OCI-LY1 (cell line): Measurements from ENCODE around the gene FARSB.

ENCODE experiments used
- H2AFZ ChIP-seq: fragments of 200-600 bp; sonication (generic), shearing (Covaris generic); 2 replicates; pipeline ENCODE4 v1.6.0; 2014; ENCODE audit warnings: antibody characterized with exemption, mild to moderate bottlenecking, low read length
- H3F3A ChIP-seq: fragments of 200-600 bp; sonication (generic), shearing (Covaris generic); 2 replicates; pipeline ENCODE4 v1.6.0; 2014; ENCODE audit warnings: mild to moderate bottlenecking, antibody characterized with exemption, low read length, moderate library complexity; ENCODE audit not compliant: insufficient read depth
- H3K27ac ChIP-seq: fragments of 200-600 bp; sonication (generic); 2 replicates; pipeline ENCODE4 v1.5.1; 2014; ENCODE audit warnings: low read length, mixed run types, mild to moderate bottlenecking, low read depth; ENCODE audit not compliant: poor library complexity, severe bottlenecking
- H3K27me3 ChIP-seq: fragments of 200-600 bp; sonication (generic); 2 replicates; pipeline ENCODE4 v1.6.0; 2014; ENCODE audit warnings: antibody characterized with exemption, mild to moderate bottlenecking, low read length, moderate library complexity; ENCODE audit not compliant: insufficient read depth
- H3K36me3 ChIP-seq: fragments of 200-600 bp; sonication (generic); 2 replicates; pipeline ENCODE4 v1.6.1; 2014; ENCODE audit warnings: mild to moderate bottlenecking, antibody characterized with exemption, low read length, moderate library complexity, mixed read lengths; ENCODE audit not compliant: insufficient read depth
- H3K4me1 ChIP-seq: fragments of 200-600 bp; sonication (generic); 2 replicates; pipeline ENCODE4 v1.5.1; 2014; ENCODE audit warnings: mild to moderate bottlenecking, low read length, moderate library complexity; ENCODE audit not compliant: insufficient read depth, severe bottlenecking
- H3K4me2 ChIP-seq: fragments of 200-600 bp; sonication (generic), shearing (Covaris generic); 2 replicates; pipeline ENCODE4 v1.6.1; 2014; ENCODE audit warnings: low read length
- H3K4me3 ChIP-seq: fragments of 200-600 bp; sonication (generic); 2 replicates; pipeline ENCODE4 v1.5.1; 2014; ENCODE audit warnings: low read length, low read depth, mild to moderate bottlenecking, mixed read lengths; ENCODE audit not compliant: poor library complexity, severe bottlenecking
- H3K79me2 ChIP-seq: fragments of 200-600 bp; shearing (Covaris generic); 2 replicates; pipeline ENCODE4 v1.6.1; 2016; ENCODE audit warnings: mixed run types, low read length, mixed read lengths; ENCODE audit not compliant: insufficient read depth
- H3K9ac ChIP-seq: fragments of 200-600 bp; sonication (generic), shearing (Covaris generic); 2 replicates; pipeline ENCODE4 v1.6.1; 2014; ENCODE audit warnings: mild to moderate bottlenecking, low read length, mixed read lengths
- H3K9me2 ChIP-seq: fragments of 200-600 bp; sonication (generic), shearing (Covaris generic); 2 replicates; pipeline ENCODE4 v1.6.1; 2014; ENCODE audit warnings: low read depth, mild to moderate bottlenecking, low read length, mixed read lengths
- H3K9me3 ChIP-seq: fragments of 200-600 bp; shearing (Covaris generic); 2 replicates; pipeline ENCODE4 v1.6.1; 2014; ENCODE audit warnings: low read length, mixed read lengths
- H4K20me1 ChIP-seq: fragments of 200-600 bp; sonication (generic), shearing (Covaris generic); 2 replicates; pipeline ENCODE4 v1.6.0; 2016; ENCODE audit warnings: mild to moderate bottlenecking, low read length; ENCODE audit not compliant: insufficient read depth
- EZH2 ChIP-seq: fragments of 200-600 bp; sonication (generic), shearing (Covaris generic); IDR thresholded peaks from 2 replicates; pipeline ENCODE4 v1.8.0; 2017; ENCODE audit warnings: borderline replicate concordance, mixed run types, mild to moderate bottlenecking, antibody characterized with exemption, low read length, moderate library complexity, mixed read lengths
- TF ChIP-seq, protein P1 (sequence below): fragments of 200-600 bp; sonication (generic), shearing (Covaris generic); IDR thresholded peaks from 2 replicates; pipeline ENCODE4 v1.5.1; 2017; ENCODE audit warnings: mild to moderate bottlenecking, antibody characterized with exemption, low read length, moderate library complexity, mixed read lengths

The FARSB gene

GRCh38 chr2:222652491-222653255 lies 3.2 kb downstream of the FARSB start:
- Histone ChIP-seq H3K79me2 (peaks cover 64% of the 10 kb centered on the region), H3K9ac (peak overlapping the region; percentile 11; the same call in 1 of the 2 replicates), H3K9me2 (no peaks in the 10 kb centered on the region), H3F3A (no peaks in the 10 kb centered on the region), H3K27ac (peak overlapping the region; percentile 3), H3K36me3 (peaks cover 42% of the 10 kb centered on the region), H2AFZ (no peak overlapping the region), H3K4me3 (no peak overlapping the region), H3K9me3 (no peaks in the 10 kb centered on the region), H3K4me2 (peak overlapping the region; percentile 96), H3K27me3 (no peaks in the 10 kb centered on the region), H3K4me1 (peaks cover 38% of the 10 kb centered on the region), H4K20me1 (no peaks in the 10 kb centered on the region)
- no peak for TF ChIP-seq EZH2
- TF ChIP-seq, protein P1, sequence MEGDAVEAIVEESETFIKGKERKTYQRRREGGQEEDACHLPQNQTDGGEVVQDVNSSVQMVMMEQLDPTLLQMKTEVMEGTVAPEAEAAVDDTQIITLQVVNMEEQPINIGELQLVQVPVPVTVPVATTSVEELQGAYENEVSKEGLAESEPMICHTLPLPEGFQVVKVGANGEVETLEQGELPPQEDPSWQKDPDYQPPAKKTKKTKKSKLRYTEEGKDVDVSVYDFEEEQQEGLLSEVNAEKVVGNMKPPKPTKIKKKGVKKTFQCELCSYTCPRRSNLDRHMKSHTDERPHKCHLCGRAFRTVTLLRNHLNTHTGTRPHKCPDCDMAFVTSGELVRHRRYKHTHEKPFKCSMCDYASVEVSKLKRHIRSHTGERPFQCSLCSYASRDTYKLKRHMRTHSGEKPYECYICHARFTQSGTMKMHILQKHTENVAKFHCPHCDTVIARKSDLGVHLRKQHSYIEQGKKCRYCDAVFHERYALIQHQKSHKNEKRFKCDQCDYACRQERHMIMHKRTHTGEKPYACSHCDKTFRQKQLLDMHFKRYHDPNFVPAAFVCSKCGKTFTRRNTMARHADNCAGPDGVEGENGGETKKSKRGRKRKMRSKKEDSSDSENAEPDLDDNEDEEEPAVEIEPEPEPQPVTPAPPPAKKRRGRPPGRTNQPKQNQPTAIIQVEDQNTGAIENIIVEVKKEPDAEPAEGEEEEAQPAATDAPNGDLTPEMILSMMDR: no peak

DNA sequence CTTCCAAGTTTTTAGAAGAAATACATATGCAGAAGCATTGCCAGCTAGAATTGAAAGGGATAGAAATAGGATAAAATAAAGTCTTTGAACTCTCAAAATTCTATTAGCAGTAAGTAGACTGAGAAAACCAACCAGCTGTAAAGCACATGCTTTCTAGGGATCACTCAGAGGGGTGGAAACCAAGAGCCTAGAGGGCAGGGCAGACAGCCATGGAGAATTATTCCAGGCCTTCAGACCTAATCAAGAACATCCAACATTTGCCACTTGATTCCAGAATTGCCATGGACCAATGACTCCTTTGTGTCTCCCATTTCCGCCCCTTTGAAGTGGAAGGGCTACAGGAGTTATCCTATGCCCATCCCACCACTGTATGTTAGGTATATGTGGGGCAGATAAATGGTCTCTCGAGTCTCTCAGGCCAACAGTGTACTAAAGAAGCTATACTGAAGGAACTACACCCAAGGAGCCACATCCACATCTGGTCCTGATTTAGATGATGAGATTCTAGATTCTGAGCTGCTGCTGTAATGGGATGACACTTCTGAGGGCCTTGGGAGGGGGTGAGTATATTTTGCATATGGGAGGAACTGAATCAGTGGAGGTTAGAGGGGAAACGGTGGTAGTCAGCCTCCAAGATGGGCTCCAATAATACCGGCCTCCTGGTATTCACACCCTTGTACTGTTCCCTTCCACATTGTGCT lies 4.0 kb downstream of the FARSB start:
- peaks cover 32% of the 10 kb centered on the region for H3K4me1 ChIP-seq
- no peaks in the 10 kb centered on the region for H4K20me1 ChIP-seq
- no peak overlapping the region for H2AFZ ChIP-seq
- no peaks in the 10 kb centered on the region for H3K9me3 ChIP-seq
- H3K4me2 ChIP-seq: 0 out of 2 replicates have a peak overlapping the region, but pooled peaks have one; percentile 23
- no peaks in the 10 kb centered on the region for H3F3A ChIP-seq
- H3K27me3 ChIP-seq: no peaks in the 10 kb centered on the region
- no peak overlapping the region for H3K4me3 ChIP-seq
- H3K79me2 ChIP-seq: peaks cover 64% of the 10 kb centered on the region
- TF ChIP-seq, protein P1: no peak
- no peak for TF ChIP-seq EZH2
- no peak overlapping the region for H3K27ac ChIP-seq
- no peaks in the 10 kb centered on the region for H3K9me2 ChIP-seq
- peaks cover 50% of the 10 kb centered on the region for H3K36me3 ChIP-seq
- H3K9ac ChIP-seq: no peak overlapping the region

DNA sequence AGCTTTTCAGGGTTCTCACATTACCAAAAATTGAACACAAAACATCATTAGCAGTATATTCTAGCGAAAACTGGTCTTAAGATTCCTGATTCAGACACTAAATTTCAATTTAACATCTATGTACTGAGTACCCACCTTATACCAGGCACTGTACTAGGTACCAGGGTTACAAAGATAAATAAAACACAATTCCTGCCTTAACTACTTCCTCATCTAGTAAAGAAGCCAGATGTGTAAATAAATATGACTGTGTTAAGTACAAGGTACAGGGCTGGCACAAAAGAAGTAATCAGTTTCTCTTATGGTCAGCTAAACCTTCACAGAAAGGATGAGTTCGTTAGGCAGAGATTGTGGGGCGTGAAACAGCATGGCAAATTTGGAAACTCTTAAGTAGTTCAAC lies 6.1 kb downstream of the FARSB start:
- no peaks in the 10 kb centered on the region for H4K20me1 ChIP-seq
- TF ChIP-seq, protein P1: no peak
- TF ChIP-seq EZH2: no peak
- no peak overlapping the region for H3K27ac ChIP-seq
- H3F3A ChIP-seq: no peaks in the 10 kb centered on the region
- H3K4me2 ChIP-seq: no peak overlapping the region
- H3K9me3 ChIP-seq: no peaks in the 10 kb centered on the region
- no peak overlapping the region for H3K4me3 ChIP-seq
- peaks cover 69% of the 10 kb centered on the region for H3K36me3 ChIP-seq
- H3K4me1 ChIP-seq: peaks cover 30% of the 10 kb centered on the region
- H2AFZ ChIP-seq: no peak overlapping the region
- peaks cover 56% of the 10 kb centered on the region for H3K79me2 ChIP-seq
- no peaks in the 10 kb centered on the region for H3K27me3 ChIP-seq
- no peak overlapping the region for H3K9ac ChIP-seq
- no peaks in the 10 kb centered on the region for H3K9me2 ChIP-seq
